GM18507 (cell line): ENCODE measurements around the gene LYST.
"Not testable (repeated sequence)": the region's sequence is repeated elsewhere in the genome, so short reads cannot be mapped to it uniquely, and the experiment has no call there.

Source experiments
- DNase-seq: peaks from one replicate; pipeline ENCODE4 v3.0.0; 2011; ENCODE audit warnings: low read depth; ENCODE audit not compliant: insufficient read length; ENCODE audit errors: extremely low spot score
- FAIRE-seq: peaks from 2 replicates; lab custom pipeline; 2011; peaks lifted over from hg19 to GRCh38; lab: Jason Lieb, UNC

LYST gene

GRCh38 chr1:235832011-235832410, 34.7 kb downstream of the LYST start:
- no peak for DNase-seq
- FAIRE-seq: no peak

- FAIRE-seq (peak; percentile 50), DNase-seq (no peak)
These were observed 35.6 kb downstream of the LYST start for GRCh38 chr1:235831148-235831547.

DNA sequence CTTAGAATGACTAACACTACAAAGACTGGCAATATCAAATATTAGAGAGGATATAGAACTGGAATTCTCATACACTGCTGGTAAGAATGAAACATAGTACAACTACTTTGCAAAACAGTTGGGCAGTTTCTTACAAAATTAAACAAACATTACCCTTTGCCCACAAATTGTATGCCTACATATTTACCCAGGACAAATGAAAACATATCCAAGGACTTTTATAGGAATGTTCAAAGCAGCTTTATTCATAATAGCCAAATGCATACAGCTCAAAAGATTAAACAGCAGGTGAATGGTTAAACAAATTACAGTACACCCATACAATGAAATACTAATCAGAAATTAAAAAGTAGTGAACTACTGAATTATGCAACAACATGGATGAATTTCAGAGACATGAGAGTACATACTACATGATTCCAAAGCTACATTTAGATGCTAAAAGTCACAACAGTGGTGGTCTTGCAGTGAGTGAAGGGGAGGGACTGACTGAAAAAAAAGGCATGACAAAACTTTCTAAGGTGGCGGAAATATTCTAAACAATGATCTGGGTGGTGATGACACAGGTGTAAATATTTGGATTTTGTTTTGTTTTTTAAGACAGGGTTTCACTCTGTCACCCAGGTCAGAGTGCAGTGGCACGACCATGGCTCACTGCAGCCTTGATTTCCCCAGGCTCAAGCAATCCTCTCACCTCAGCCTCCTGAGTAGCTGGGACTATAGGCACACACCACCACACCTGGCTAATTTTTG, 40.4 kb downstream of the LYST start:
- DNase-seq: no peak
- no peak for FAIRE-seq

DNA sequence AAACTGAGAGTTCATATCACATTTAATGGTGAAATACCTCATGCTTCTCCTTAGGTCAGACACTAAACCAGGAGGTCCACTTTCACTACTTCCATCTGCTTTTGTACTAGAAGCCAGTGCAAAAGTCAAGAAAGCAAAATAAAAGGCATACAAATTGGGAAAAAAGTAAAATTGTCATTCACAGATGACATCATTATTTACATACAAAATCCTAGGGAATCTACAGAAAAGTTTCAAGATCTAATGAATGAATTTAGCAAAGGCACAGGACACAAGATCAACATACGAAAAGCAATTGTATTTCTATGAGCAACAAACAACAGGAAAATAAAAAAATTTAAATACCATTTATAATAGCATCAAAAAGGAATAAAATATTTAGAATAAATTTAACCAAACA, 41.5 kb downstream of the LYST start:
- DNase-seq (no peak), FAIRE-seq (no peak)

GRCh38 chr1:235823684-235824083, 43.0 kb downstream of the LYST start:
- DNase-seq (no peak), FAIRE-seq (no peak)

GRCh38 chr1:235822685-235823084, 44.0 kb downstream of the LYST start:
- FAIRE-seq (no peak), DNase-seq (no peak)

DNA sequence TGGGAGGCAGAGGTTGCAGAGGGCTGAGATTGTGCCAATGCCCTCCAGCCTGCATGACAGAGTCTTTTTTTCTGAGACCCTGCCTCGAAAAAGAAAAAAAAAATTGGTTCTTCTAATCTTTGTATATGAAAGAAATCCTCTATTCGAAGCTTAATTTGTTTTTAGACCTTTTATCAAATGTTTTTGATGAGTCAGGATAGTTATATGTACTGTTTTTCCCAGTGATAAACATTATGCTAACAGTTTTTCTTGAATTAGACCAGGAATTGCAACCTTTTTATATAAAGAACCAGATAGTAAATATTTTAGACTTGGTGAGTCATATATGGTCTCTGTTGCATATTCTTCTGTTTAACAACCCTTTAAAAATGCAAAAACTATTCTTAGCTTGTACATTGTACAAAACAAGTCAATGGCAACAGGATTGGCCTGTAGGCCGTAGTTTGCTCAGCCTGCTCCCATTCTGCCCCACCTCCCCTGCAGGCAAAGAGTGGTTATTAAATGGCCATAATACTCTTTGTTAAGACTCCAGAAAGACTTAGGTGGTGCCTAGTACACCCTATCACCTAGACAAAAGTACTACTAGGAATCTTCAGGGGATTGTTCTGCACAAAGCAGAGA, 45.2 kb downstream of the LYST start:
- no peak for DNase-seq
- no peak for FAIRE-seq

DNA sequence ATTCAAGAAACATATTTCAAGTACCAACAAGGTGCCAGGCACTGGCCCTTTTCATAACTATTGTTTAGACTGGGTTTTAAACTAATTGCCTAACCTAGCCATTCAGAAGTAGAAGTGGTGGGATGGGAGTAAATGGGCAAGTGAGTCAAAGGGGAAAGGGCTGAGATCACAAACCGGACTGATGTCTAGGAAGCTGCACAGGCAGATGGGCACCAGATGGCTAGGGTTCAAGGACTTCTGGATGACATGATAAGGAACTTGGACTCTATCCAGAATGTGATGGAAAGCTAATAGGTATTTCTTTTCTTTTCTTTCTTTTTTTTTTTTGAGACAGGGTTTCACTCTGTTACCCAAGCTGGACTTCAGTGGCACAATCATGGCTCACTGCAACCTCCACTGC, 46.6 kb downstream of the LYST start:
- FAIRE-seq (no peak), DNase-seq (no peak)

- FAIRE-seq (no peak), DNase-seq (no peak)
These were observed 48.0 kb downstream of the LYST start for GRCh38 chr1:235818632-235819136.

DNA sequence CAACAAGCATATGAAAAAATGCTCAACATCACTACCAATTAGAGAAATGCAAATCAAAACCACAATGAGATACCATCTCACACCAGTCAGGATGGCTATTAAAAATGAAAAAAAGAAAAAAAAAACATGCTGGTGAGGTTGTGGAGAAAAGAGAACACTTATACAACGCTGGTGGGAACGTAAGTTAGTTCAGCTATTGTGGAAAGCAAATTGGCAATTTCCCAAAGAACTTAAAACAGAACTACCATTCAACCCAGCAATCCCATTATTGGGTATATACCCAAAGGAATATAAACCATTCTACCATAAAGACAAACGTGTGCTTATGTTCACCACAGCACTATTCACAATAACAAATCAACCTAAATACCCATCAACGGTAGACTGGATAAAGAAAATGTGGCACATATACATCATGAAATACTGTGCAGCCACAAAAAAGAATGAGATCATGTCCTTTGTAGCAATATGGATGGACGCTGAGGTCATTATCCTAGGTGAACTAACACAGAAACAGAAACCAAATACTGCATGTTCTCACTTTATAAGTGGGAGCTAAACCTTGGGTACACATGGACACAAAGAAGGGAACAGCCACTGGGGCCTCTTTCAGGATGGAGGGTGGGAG, 49.5 kb downstream of the LYST start:
- DNase-seq (no peak), FAIRE-seq (no peak)

- DNase-seq (no peak), FAIRE-seq (no peak)
These were observed 56.9 kb downstream of the LYST start for GRCh38 chr1:235809688-235810397.

GRCh38 chr1:235808223-235808622, 58.5 kb downstream of the LYST start:
- no peak for DNase-seq
- no peak for FAIRE-seq

DNA sequence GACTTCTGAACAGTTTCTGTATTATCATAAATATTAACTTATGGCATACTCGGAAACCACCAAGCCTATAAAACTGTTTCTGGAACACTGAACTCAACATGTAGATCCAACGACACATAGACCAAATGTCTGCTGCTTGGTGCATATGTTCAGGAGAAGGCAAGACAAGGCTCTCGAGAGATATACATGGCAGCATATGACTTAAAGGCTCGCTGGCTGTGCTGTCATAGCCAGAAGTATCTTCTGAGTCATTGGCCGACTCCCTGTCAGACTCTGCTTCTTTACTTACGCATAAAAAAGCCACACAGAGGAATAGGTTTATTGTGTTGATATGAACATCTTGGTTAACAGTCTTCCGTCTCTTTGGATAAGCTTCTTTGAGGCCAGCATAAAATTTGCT, 60.6 kb downstream of the LYST start:
- no peak for DNase-seq
- no peak for FAIRE-seq

DNA sequence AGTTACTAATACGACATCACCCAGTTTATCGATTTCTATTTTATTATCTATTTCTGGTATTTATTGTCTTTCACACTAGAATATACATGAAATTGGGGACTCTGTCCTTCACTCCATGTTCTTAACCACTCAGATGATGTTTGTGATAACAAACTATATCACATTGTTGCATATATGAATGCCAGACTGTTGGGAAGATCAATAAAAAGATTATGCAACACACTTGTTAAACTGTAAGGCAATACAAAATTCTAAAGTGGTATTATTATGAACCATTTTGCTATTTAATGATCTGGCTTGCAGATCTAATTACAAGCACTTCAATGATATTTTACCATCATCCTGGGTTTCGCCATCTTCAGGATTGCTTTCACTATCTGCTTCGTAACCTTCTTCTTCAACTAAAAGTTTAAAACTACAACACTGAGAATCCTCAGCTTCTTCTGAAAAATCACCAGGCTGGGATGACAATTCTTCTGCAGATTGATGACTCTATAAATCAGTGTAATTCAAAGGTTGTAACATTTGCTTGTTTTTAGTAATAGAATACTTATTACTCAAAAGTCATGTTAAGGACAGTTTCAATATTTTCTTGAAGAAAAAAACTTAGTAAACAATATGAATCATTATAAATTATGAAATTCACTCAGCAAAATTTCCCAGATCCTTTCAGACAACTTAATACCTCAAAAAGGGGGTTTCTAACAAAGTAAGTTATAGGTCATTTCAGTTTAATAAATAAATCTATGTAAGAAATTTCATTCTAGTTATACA, 63.9 kb downstream of the LYST start:
- DNase-seq: no peak
- FAIRE-seq: no peak

GRCh38 chr1:235799264-235799663, 67.4 kb downstream of the LYST start:
- FAIRE-seq (peak; percentile 31), DNase-seq (no peak)

DNA sequence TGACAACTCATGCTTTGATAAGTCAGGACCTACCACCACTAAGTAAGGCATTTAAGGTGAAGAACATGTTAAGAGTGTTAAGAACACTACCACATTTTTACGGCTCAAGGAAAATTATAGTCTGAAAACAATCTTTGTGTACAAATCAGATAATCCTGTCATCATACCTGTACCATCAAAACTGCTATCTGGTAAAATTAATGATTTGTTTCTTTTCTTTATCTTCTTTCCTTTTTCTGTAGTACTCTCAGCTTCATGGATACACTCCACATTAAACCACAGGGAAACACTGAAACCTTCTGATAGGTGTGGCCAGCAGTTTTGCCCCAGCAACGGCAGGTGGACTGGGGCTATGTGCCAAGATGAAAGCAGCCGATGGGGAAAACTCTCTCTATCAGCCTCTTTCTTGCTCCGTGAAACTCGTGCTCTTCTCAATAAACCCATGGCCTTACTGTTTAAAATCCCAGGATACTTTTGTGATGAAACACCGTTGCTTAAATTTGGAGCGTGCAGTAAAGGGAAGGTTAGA, 75.1 kb downstream of the LYST start:
- no peak for FAIRE-seq

DNA sequence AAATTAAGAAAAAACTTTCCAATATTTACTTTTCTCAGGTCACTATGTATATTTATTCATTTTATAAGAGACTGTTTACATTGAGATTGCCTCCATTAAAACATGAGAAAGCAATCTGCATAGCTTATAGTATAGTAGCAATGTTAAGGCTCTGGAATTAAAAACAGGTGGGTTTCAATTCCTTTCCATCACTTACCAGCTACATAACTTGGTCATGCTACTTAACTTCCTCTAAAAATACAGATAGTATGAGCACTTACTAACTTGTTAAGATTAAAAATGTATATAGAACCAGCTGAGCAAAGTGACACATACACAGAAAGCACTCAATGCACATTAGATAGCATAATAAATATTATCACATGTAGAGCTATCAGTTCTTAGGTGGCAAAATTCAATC, 76.6 kb downstream of the LYST start:
- FAIRE-seq: no peak

More for the DNA sequence above, 75.1 kb downstream of the LYST start:
- DNase-seq: no peak

GRCh38 chr1:235786227-235786898, 80.3 kb downstream of the LYST start:
- FAIRE-seq, DNase-seq: not testable (repeated sequence)

More for the DNA sequence above, 76.6 kb downstream of the LYST start:
- no peak for DNase-seq

- DNase-seq (no peak), FAIRE-seq (no peak)
These were observed 81.8 kb downstream of the LYST start for GRCh38 chr1:235784950-235785349.
